Gastroesophageal sphincter (tissue), 4 donors: ENCODE results near the gene RARS2. TPM values are rescaled to one million over a fixed set of nuclear protein-coding genes. Genes with fewer than 3 reads are reported as not detected.

Experiments
- ATAC-seq: fragments of 150-250 bp; one replicate; pipeline ENCODE4 v1.9.1; 2016; ENCODE audit warnings: mild to moderate bottlenecking, moderate library complexity
- H3K27ac ChIP-seq, 4 donors: fragments of 200-600 bp; sonication (generic) in 3 of 4; 1 replicate in 3 of 4; 2 replicates in 1 of 4; pipeline ENCODE4 v1.5.1; 2016 to 2019
- H3K27me3 ChIP-seq: fragments of 200-600 bp; sonication (generic); one replicate; pipeline ENCODE4 v1.5.1; 2019
- H3K36me3 ChIP-seq, 2 donors: fragments of 200-600 bp; sonication (generic); one replicate each; pipeline ENCODE4 v1.5.1; 2019; ENCODE audit warnings: control low read depth in 1 of 2
- H3K4me1 ChIP-seq, 3 donors: fragments of 200-600 bp; sonication (generic); 1 replicate in 2 of 3; 2 replicates in 1 of 3; pipeline ENCODE4 v1.5.1; 2016 to 2019; ENCODE audit warnings: control low read depth in 2 of 3
- H3K4me3 ChIP-seq, 2 donors: fragments of 200-600 bp; sonication (generic); one replicate each; pipeline ENCODE4 v1.5.1; 2019; ENCODE audit warnings: mild to moderate bottlenecking in 1 of 2, moderate library complexity in 1 of 2
- H3K9me3 ChIP-seq, 3 donors: fragments of 200-600 bp; sonication (generic); one replicate each; pipeline ENCODE4 v1.5.1; 2017 to 2019; ENCODE audit warnings: control low read depth in 2 of 3
- EP300 ChIP-seq: sonication (generic); formaldehyde crosslinking; IDR thresholded peaks from one replicate; pipeline ENCODE4 v1.6.1; 2017; ENCODE audit warnings: antibody characterized with exemption, mild to moderate bottlenecking
- POLR2A ChIP-seq, 2 donors: fragments of 450-650 bp; IDR thresholded peaks; one replicate each; pipeline ENCODE4 v1.6.1; 2017; ENCODE audit warnings: antibody characterized with exemption in 2 of 2, mild to moderate bottlenecking in 2 of 2, moderate library complexity in 1 of 2
- POLR2AphosphoS5 ChIP-seq: sonication (generic); formaldehyde crosslinking; IDR thresholded peaks from one replicate; pipeline ENCODE4 v1.6.1; 2017; ENCODE audit warnings: antibody characterized with exemption
- WGBS, 2 donors: methylation state at CpG; one replicate each; pipeline ENCODE4 v1.1.5; 2018; ENCODE audit warnings: low coverage in 1 of 2; 5-methylcytosine and 5-hydroxymethylcytosine counted together
- total RNA-seq, 4 donors: library from RNA; depleted of rRNA; stranded (reverse); fragments of >200 nt; gene quantifications; one replicate each; pipeline ENCODE4 v1.1.0, GENCODE V29; 2016
- TF ChIP-seq, protein P1 (sequence below), 4 experiments: fragments of 200-600 bp in 2 of 4; fragments of 450-650 bp in 2 of 4; sonication (generic) in 1 of 4; IDR thresholded peaks; one replicate each; pipeline ENCODE4 v1.5.1; 2017 to 2019; ENCODE audit warnings: antibody characterized with exemption in 4 of 4, mild to moderate bottlenecking in 2 of 4, moderate library complexity in 2 of 4

The RARS2 gene
- total RNA-seq, 4 donors from 2014 or later: 13.6 to 26.9 (median 23.4) TPM

DNA sequence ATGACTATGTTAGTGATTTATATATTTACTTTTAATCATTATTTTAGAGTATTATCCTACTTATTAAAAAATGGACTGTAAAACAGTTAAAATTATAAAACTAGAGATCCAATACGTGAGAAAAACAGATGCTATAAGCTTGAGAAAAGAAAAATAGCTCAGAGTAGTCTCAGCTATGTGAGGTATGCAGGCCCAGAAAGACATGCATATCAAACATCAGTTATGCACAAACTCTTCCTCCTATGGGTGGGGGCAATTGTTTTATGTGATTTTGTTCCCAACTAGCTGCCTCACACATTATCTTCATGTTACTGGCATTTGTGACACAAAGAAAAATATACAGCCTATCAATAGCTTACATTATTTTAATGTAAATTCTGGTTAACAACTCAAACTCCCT is 28.8 kb downstream of the RARS2 start:
- Histone ChIP-seq H3K36me3 (peaks cover 0 to 75% of the 10 kb centered on the region in 2 donors), H3K9me3 (no peaks in the 10 kb centered on the region), H3K27ac (no peak overlapping the region), H3K4me3 (no peak overlapping the region), H3K4me1 (no peaks in the 10 kb centered on the region), H3K27me3 (no peaks in the 10 kb centered on the region)
- no peak for ATAC-seq
- TF ChIP-seq, protein P1, sequence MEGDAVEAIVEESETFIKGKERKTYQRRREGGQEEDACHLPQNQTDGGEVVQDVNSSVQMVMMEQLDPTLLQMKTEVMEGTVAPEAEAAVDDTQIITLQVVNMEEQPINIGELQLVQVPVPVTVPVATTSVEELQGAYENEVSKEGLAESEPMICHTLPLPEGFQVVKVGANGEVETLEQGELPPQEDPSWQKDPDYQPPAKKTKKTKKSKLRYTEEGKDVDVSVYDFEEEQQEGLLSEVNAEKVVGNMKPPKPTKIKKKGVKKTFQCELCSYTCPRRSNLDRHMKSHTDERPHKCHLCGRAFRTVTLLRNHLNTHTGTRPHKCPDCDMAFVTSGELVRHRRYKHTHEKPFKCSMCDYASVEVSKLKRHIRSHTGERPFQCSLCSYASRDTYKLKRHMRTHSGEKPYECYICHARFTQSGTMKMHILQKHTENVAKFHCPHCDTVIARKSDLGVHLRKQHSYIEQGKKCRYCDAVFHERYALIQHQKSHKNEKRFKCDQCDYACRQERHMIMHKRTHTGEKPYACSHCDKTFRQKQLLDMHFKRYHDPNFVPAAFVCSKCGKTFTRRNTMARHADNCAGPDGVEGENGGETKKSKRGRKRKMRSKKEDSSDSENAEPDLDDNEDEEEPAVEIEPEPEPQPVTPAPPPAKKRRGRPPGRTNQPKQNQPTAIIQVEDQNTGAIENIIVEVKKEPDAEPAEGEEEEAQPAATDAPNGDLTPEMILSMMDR (IDR thresholded peaks at IDR 0.05): no peak
- TF ChIP-seq EP300 (no peak), POLR2A (IDR thresholded peaks at IDR 0.05) (no peak), POLR2AphosphoS5 (no peak)
- 63 to 67% methylated on average over 1 of the region's 1 CpG for WGBS, 2 donors

DNA sequence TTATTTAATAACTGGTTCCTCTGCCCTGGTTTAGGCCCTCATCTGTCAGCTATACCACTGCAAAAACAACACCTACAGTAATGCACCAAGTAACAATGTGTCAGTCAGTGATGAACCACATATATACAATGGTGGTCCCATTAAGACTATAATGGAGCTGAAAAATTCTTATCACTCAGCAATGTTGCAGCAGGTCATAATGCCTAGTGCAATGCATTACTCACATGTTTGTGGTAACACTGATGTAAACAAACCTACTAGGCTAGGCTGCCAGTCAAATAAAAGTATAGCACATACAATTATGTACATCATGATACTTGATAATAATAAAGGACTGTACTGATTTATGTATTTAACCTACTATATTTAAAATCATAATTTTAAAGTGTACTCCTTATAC is 31.3 kb downstream of the RARS2 start:
- TF ChIP-seq POLR2A (IDR thresholded peaks at IDR 0.05) (no peak), EP300 (no peak), POLR2AphosphoS5 (no peak)
- TF ChIP-seq, protein P1 (IDR thresholded peaks at IDR 0.05): no peak
- Histone ChIP-seq H3K4me3 (no peak overlapping the region), H3K27me3 (no peaks in the 10 kb centered on the region), H3K4me1 (no peaks in the 10 kb centered on the region), H3K36me3 (peaks cover 0 to 83% of the 10 kb centered on the region in 2 donors), H3K27ac (no peak overlapping the region), H3K9me3 (no peaks in the 10 kb centered on the region)
- ATAC-seq: no peak

DNA sequence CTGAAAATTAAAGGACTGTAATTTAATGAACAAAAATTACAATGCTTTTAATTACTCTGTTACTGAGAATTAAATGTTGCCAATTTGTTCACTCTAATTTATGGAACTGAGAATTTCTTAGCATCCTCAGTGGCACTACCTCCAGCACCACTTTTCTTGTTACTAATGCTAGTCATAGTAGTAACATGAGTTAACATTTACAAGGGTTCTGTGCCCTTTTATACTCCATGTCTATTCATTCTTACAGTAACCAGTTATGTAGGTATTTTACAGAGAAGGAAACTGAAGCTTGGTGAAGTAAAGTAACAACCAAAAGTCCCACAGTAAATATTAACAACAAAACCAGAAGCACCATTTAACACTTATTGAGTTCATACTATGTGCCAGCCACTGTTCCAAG is 34.3 kb downstream of the RARS2 start:
- H3K9me3 ChIP-seq: no peaks in the 10 kb centered on the region
- TF ChIP-seq POLR2A (IDR thresholded peaks at IDR 0.05): no peak
- TF ChIP-seq EP300: no peak
- TF ChIP-seq, protein P1 (IDR thresholded peaks at IDR 0.05): no peak
- TF ChIP-seq POLR2AphosphoS5: no peak
- ATAC-seq: no peak
- no peaks in the 10 kb centered on the region for H3K27me3 ChIP-seq
- no peaks in the 10 kb centered on the region for H3K4me1 ChIP-seq
- peaks cover 2 to 73% of the 10 kb centered on the region in 2 donors for H3K36me3 ChIP-seq
- H3K27ac ChIP-seq: no peak overlapping the region
- no peak overlapping the region for H3K4me3 ChIP-seq

DNA sequence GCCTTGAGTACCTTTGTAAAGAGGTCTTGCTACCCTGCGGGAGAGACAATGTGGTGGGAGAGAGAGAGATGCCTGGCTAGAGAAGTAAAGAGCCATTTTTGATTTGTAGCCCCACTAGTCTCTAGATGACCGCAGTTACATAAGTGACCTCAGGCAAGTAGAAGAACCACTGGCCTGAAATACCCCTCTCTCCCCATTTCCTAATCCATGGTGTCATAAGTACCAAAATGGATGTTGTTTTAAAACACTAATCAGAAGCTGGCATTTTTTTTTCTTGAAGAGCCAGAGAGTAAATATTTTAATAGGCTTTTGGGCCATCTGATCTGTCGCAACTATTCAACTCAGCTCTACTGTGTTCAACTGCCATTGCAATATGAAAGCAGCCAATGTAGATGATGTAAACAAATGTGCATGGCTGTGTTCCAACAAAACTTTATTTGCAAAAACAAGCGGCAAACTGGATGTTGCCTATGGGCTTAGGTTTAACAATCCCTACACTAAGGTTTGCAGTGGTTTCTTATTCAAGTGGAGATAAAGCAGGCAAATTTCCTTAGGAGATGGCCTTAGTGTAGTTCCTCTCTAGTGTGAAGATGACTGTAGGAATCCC is 36.5 kb downstream of the RARS2 start:
- no peak overlapping the region for H3K4me3 ChIP-seq
- no peaks in the 10 kb centered on the region for H3K27me3 ChIP-seq
- no peak for ATAC-seq
- no peaks in the 10 kb centered on the region for H3K9me3 ChIP-seq
- H3K36me3 ChIP-seq: peaks cover 5 to 66% of the 10 kb centered on the region in 2 donors
- no peaks in the 10 kb centered on the region for H3K4me1 ChIP-seq
- TF ChIP-seq POLR2A (IDR thresholded peaks at IDR 0.05): no peak
- no peak for TF ChIP-seq EP300
- TF ChIP-seq, protein P1 (IDR thresholded peaks at IDR 0.05): no peak
- no peak for TF ChIP-seq POLR2AphosphoS5
- WGBS, 2 donors: 91 to 93% methylated on average over 3 to 4 of the region's 4 CpGs
- H3K27ac ChIP-seq: no peak overlapping the region

DNA sequence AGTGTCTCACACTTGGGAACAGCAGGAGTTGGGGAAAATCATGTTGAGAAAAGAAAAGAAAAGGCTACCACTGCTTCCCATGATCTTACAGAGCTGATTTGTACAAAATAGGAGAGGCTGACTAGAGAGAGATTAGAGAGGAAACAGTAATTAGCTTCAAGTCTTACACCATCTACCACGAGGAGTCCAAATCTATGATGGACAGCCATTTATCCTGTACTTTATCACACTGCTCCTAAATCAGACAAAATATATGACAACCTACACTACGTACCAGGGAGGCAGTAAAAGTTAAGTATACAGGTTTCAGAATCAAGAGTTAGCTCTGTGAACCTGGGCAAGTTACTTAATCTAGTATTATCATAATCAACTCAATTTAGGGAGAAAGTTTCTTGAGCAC is 38.0 kb downstream of the RARS2 start:
- no peaks in the 10 kb centered on the region for H3K4me1 ChIP-seq
- no peak for ATAC-seq
- H3K4me3 ChIP-seq: no peak overlapping the region
- no peak overlapping the region for H3K27ac ChIP-seq
- TF ChIP-seq, protein P1 (IDR thresholded peaks at IDR 0.05): no peak
- no peak for TF ChIP-seq POLR2AphosphoS5
- TF ChIP-seq EP300: no peak
- no peak for TF ChIP-seq POLR2A (IDR thresholded peaks at IDR 0.05)
- 55 to 78% methylated on average over 2 of the region's 2 CpGs for WGBS, 2 donors
- H3K36me3 ChIP-seq: peaks cover 5 to 63% of the 10 kb centered on the region in 2 donors
- H3K9me3 ChIP-seq: no peaks in the 10 kb centered on the region
- no peaks in the 10 kb centered on the region for H3K27me3 ChIP-seq
